GM18526 (cell line): Measurements from ENCODE around the gene AMDHD2.

Experiments
- POLR2A ChIP-seq: IDR thresholded peaks from 3 replicates; pipeline ENCODE4 v1.6.1; 2011; ENCODE audit not compliant: insufficient read length; ENCODE audit errors: extremely low read depth

The AMDHD2 gene

GRCh38 chr16:2531371-2531695, 11.2 kb downstream of the AMDHD2 start, which contains the start of gene CEMP1:
Gene CEMP1 (minus strand): TSS chr16:2531408. CDS start chr16:2531073, 335 bp downstream.
- no peak for TF ChIP-seq POLR2A

- TF ChIP-seq POLR2A: peak; percentile 71
Observed at GRCh38 chr16:2531696-2532493, 11.7 kb downstream of the AMDHD2 start.

GRCh38 chr16:2532494-2533141, 12.4 kb downstream of the AMDHD2 start:
- TF ChIP-seq POLR2A: no peak

- no peak for TF ChIP-seq POLR2A
Observed at GRCh38 chr16:2533912-2534311, 13.7 kb downstream of the AMDHD2 start.

DNA sequence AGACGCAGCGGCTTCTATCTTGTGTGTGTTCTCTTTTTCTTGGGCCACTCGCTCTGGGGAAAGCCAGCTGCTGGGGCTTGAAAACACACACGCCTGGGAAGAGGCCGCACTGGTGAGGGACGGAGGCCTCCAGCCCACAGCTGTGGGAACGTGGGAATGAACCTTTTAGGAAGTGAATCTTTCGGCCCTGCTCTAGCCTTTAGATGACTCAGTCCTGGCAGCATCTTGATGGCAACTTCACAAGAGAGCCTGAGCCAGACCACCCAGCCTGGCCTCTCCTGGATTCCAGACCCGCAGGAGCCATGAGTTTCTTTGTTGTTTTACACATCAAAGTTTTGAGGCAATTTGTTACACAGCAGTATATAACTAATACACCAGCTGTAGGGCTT, 15.4 kb downstream of the AMDHD2 start:
- TF ChIP-seq POLR2A: no peak

GRCh38 chr16:2537451-2538379, 17.5 kb downstream of the AMDHD2 start, which contains the start of gene PDPK1:
Gene PDPK1 (plus strand): TSS chr16:2538021. CDS start chr16:2538113, 92 bp downstream.
- peak; percentile 54 for TF ChIP-seq POLR2A
